Hepatocyte (in vitro differentiated cells): Measurements from ENCODE around the gene OSBPL2. TPM values are rescaled to one million over a fixed set of nuclear protein-coding genes. Genes with fewer than 3 reads are reported as not detected.

Experiments used
- DNase-seq: peaks from one replicate; pipeline ENCODE4 v3.0.0-alpha.2; 2016; ENCODE audit warnings: low spot score
- H2AFZ ChIP-seq: fragments of 200-600 bp; sonication (generic); 2 replicates; pipeline ENCODE4 v1.6.0; 2016; ENCODE audit warnings: antibody characterized with exemption, mild to moderate bottlenecking
- H3K27ac ChIP-seq: fragments of 200-600 bp; sonication (generic); 2 replicates; pipeline ENCODE4 v1.5.1; 2016; ENCODE audit warnings: mild to moderate bottlenecking
- H3K27me3 ChIP-seq: fragments of 200-600 bp; sonication (generic); 2 replicates; pipeline ENCODE4 v1.6.1; 2016
- H3K36me3 ChIP-seq: fragments of 200-600 bp; sonication (generic); replicated peaks from 2 replicates; pipeline ENCODE4 v1.5.1; 2016; ENCODE audit warnings: low read depth; ENCODE audit not compliant: insufficient read depth
- H3K4me1 ChIP-seq: fragments of 200-600 bp; sonication (generic); 2 replicates; pipeline ENCODE4 v1.5.1; 2016; ENCODE audit warnings: mild to moderate bottlenecking, moderate library complexity; ENCODE audit not compliant: insufficient read depth
- H3K4me2 ChIP-seq: fragments of 200-600 bp; sonication (generic); 2 replicates; pipeline ENCODE4 v1.6.0; 2016
- H3K4me3 ChIP-seq: fragments of 200-600 bp; sonication (generic); 2 replicates; pipeline ENCODE4 v1.5.1; 2016; ENCODE audit warnings: mild to moderate bottlenecking
- H3K79me2 ChIP-seq: fragments of 200-600 bp; sonication (generic); 2 replicates; pipeline ENCODE4 v1.6.0; 2017; ENCODE audit warnings: mild to moderate bottlenecking
- H3K9me2 ChIP-seq: fragments of 200-600 bp; sonication (generic); replicated peaks from 2 replicates; pipeline ENCODE4 v1.6.0; 2017; ENCODE audit warnings: mild to moderate bottlenecking; ENCODE audit not compliant: insufficient read depth
- H3K9me3 ChIP-seq: fragments of 200-600 bp; sonication (generic); 2 replicates; pipeline ENCODE4 v1.5.1; 2016; ENCODE audit warnings: low read depth, mild to moderate bottlenecking
- H4K20me1 ChIP-seq: fragments of 200-600 bp; sonication (generic); 2 replicates; pipeline ENCODE4 v1.6.0; 2016; ENCODE audit warnings: mild to moderate bottlenecking; ENCODE audit not compliant: insufficient read depth, poor library complexity, severe bottlenecking
- EZH2 ChIP-seq: fragments of 200-600 bp; sonication (generic); IDR thresholded peaks from 2 replicates; pipeline ENCODE4 v1.6.1; 2016; ENCODE audit warnings: antibody characterized with exemption, mild to moderate bottlenecking, borderline replicate concordance
- EZH2phosphoT487 ChIP-seq: fragments of 200-600 bp; sonication (generic); IDR thresholded peaks from one replicate; pipeline ENCODE4 v1.6.1; 2018; ENCODE audit warnings: antibody characterized with exemption, mild to moderate bottlenecking, low read depth, moderate library complexity; ENCODE audit not compliant: unreplicated experiment, severe bottlenecking
- WGBS: methylation state at CpG from one replicate; pipeline ENCODE4 v1.1.6; 2016; ENCODE audit warnings: low lambda C conversion rate; ENCODE audit errors: missing lambda C conversion rate; 5-methylcytosine and 5-hydroxymethylcytosine counted together
- polyA plus RNA-seq: library from polyadenylated mRNA; unstranded; fragments of >200 nt; fragmentation: Nextera tagmentation; extraction: Ambion mirVana; gene quantifications from 2 replicates; pipeline ENCODE4 v1.2.1, GENCODE V29; 2016
- total RNA-seq: library from RNA; depleted of rRNA; stranded (reverse); fragments of >200 nt; gene quantifications from 2 replicates; pipeline ENCODE4 v1.2.3, GENCODE V29; 2014
- TF ChIP-seq, protein P1 (sequence below): fragments of 200-600 bp; sonication (generic); IDR thresholded peaks from 2 replicates; pipeline ENCODE4 v1.5.1; 2016; ENCODE audit warnings: antibody characterized with exemption, mild to moderate bottlenecking; ENCODE audit not compliant: poor library complexity

Gene OSBPL2
- total and polyA plus RNA-seq, 2 experiments from 2014 or later: 40.5 to 45.9 TPM

DNA sequence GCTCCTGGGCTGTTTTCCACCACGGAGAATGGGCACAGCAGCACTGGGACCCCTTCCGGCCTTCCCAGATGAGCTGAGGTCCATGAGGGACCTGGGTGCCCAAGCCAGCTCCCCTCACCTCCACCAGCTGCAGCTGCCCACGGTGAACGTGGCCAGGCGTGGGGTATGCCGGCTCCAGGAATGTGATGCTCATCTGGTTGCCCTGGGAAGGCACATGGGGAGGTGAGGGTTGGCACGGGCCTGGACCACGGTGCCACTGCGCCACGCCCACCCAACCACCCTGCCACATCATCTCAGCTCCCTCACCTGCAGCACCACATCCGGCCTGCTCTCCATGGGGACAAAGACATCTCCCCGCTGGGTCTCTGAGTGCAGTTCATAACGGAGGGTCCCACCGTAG is 88.2 kb downstream of the OSBPL2 start:
- Histone ChIP-seq H3K4me2 (no peak overlapping the region), H3K27ac (no peak overlapping the region), H4K20me1 (no peaks in the 10 kb centered on the region), H3K36me3 (no peaks in the 10 kb centered on the region), H3K9me2 (no peaks in the 10 kb centered on the region), H3K4me1 (no peaks in the 10 kb centered on the region), H3K27me3 (no peaks in the 10 kb centered on the region), H3K79me2 (no peaks in the 10 kb centered on the region), H3K9me3 (no peaks in the 10 kb centered on the region), H3K4me3 (no peak overlapping the region), H2AFZ (no peak overlapping the region)
- TF ChIP-seq EZH2phosphoT487 (no peak), EZH2 (no peak)
- TF ChIP-seq, protein P1, sequence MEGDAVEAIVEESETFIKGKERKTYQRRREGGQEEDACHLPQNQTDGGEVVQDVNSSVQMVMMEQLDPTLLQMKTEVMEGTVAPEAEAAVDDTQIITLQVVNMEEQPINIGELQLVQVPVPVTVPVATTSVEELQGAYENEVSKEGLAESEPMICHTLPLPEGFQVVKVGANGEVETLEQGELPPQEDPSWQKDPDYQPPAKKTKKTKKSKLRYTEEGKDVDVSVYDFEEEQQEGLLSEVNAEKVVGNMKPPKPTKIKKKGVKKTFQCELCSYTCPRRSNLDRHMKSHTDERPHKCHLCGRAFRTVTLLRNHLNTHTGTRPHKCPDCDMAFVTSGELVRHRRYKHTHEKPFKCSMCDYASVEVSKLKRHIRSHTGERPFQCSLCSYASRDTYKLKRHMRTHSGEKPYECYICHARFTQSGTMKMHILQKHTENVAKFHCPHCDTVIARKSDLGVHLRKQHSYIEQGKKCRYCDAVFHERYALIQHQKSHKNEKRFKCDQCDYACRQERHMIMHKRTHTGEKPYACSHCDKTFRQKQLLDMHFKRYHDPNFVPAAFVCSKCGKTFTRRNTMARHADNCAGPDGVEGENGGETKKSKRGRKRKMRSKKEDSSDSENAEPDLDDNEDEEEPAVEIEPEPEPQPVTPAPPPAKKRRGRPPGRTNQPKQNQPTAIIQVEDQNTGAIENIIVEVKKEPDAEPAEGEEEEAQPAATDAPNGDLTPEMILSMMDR: no peak
- WGBS: 94% methylated on average over 14 of the region's 14 CpGs
- no peak for DNase-seq

DNA sequence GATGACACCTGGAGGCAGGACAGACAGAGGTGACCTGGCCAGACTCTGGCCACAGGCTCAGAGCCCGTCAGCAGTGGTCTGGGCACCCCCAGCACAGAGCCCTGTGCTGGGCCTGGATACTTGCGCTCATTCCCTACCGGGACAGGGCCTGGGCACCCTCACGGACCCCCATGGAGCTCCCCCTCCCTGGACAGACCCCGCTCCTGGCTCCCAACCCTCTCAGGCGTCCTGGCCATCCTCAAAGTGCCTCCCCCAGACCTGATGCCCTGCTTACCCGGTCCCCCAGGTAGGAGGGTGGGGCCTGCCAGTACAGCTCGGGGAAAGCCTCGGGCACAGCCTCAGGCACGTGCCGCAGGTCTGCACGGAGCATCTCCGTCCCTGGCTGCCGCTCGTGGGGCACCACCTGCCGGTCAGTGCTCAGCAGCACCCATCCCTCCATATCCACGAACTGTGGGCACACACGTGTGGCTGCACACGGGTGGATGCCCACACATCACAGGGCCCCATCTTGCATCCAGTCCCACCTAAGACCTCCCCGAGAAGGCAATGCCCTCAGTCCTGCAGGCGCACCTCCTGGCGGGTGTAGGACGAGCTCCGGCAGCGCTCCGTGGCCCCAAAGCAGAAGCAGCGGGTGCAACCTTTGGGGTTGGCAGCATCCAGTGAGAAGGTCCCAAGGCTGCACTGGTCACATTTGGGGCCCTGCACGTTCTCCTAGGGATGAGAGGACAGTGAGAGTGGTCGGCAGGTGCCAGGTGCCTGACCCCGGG is 88.8 kb downstream of the OSBPL2 start:
- TF ChIP-seq EZH2phosphoT487: no peak
- no peak for TF ChIP-seq EZH2
- TF ChIP-seq, protein P1: no peak
- Histone ChIP-seq H3K27me3 (no peaks in the 10 kb centered on the region), H3K79me2 (no peaks in the 10 kb centered on the region), H3K9me2 (no peaks in the 10 kb centered on the region), H2AFZ (no peak overlapping the region), H4K20me1 (no peaks in the 10 kb centered on the region), H3K4me2 (no peak overlapping the region), H3K27ac (no peak overlapping the region), H3K9me3 (no peaks in the 10 kb centered on the region), H3K4me1 (no peaks in the 10 kb centered on the region), H3K36me3 (no peaks in the 10 kb centered on the region), H3K4me3 (no peak overlapping the region)
- no peak for DNase-seq
- WGBS: 88% methylated on average over 25 of the region's 30 CpGs

DNA sequence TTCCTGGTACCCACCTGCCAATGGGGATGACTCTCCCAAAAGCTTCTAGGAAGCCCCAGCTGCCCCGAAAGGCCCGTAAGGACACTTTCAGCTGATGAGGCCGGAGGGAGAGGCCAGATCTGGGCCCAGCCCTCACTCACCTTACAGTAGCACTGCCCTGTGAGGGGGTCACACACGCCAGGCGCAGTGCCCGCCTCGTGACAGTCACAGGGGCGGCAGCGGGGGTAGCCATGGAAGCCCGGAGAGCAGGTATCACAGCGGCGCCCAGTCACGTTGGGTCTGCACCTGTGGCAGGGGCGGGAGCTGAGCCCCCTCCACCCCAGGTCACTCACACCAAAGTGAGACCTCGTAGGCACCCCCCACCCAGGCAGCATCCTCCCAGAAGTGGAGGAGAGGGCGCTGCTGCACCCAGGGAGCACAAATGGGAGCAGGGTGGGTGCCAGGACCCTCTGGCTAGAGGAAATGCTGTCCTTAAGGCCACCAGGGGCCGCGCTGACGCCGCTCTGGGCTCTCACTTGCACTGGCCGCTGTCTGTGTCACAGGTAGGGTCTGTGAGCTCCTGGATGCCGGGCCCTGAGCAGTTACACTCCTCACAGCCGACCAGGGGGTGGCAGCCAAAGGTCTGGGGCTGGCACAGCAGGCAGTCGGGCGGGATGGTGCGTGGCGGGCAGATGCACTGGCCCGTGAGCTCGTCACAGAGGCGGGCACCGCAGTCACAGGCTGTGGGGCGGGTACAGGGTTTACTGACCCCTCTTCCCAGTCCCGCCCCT is 89.6 kb downstream of the OSBPL2 start:
- Histone ChIP-seq H3K4me1 (no peaks in the 10 kb centered on the region), H3K27me3 (no peaks in the 10 kb centered on the region), H3K4me2 (no peak overlapping the region), H4K20me1 (no peaks in the 10 kb centered on the region), H3K36me3 (no peaks in the 10 kb centered on the region), H2AFZ (no peak overlapping the region), H3K79me2 (no peaks in the 10 kb centered on the region), H3K9me3 (no peaks in the 10 kb centered on the region), H3K27ac (no peak overlapping the region), H3K4me3 (no peak overlapping the region), H3K9me2 (no peaks in the 10 kb centered on the region)
- no peak for DNase-seq
- 96% methylated on average over 33 of the region's 33 CpGs for WGBS
- TF ChIP-seq EZH2 (no peak), EZH2phosphoT487 (no peak)
- TF ChIP-seq, protein P1: no peak
